Keratinocyte (primary cell): ENCODE measurements around the gene HS3ST1. TPM values are rescaled to one million over a fixed set of nuclear protein-coding genes. Genes with fewer than 3 reads are reported as not detected.

Experiments used
- DNase-seq: peaks from one replicate; pipeline ENCODE4 v3.0.0-alpha.2; 2011; ENCODE audit warnings: low read depth, missing footprints, low spot score
- FAIRE-seq: peaks from 2 replicates; lab custom pipeline; 2011; peaks lifted over from hg19 to GRCh38; lab: Jason Lieb, UNC
- H2AFZ ChIP-seq: 2 replicates; pipeline ENCODE4 v1.6.0; 2012; ENCODE audit warnings: low read length, control low read depth, inconsistent platforms; ENCODE audit not compliant: control insufficient read depth
- H3K27ac ChIP-seq: 2 replicates; pipeline ENCODE4 v1.5.1; 2011; ENCODE audit warnings: low read length; ENCODE audit not compliant: control insufficient read depth, insufficient read depth
- H3K27me3 ChIP-seq: 3 replicates; pipeline ENCODE4 v1.6.0; 2011; ENCODE audit warnings: low read length; ENCODE audit not compliant: control insufficient read depth, insufficient read depth; ENCODE audit errors: extremely low read depth
- H3K36me3 ChIP-seq, 2 experiments: 2 replicates in 1 of 2; 3 replicates in 1 of 2; pipeline ENCODE4 v1.5.1; 2011; ENCODE audit warnings: low read length in 2 of 2, mild to moderate bottlenecking in 1 of 2; ENCODE audit not compliant: control insufficient read depth in 2 of 2, insufficient read depth in 2 of 2; ENCODE audit errors: extremely low read depth in 1 of 2
- H3K4me1 ChIP-seq: 3 replicates; pipeline ENCODE4 v1.5.1; 2011; ENCODE audit warnings: low read length; ENCODE audit not compliant: control insufficient read depth, insufficient read depth; ENCODE audit errors: extremely low read depth
- H3K4me2 ChIP-seq: 3 replicates; pipeline ENCODE4 v1.6.0; 2011; ENCODE audit warnings: low read depth, low read length; ENCODE audit not compliant: control insufficient read depth, insufficient read depth; ENCODE audit errors: extremely low read depth
- H3K4me3 ChIP-seq, 3 experiments: fragments of 200-600 bp in 1 of 3; sonication (generic) in 1 of 3; 2 replicates in 2 of 3; 3 replicates in 1 of 3; pipeline ENCODE4 v1.5.1; 2011 to 2016; ENCODE audit warnings: low read length in 3 of 3, mild to moderate bottlenecking in 3 of 3, control low read depth in 2 of 3, inconsistent platforms in 1 of 3, low read depth in 1 of 3, mixed read lengths in 1 of 3, mixed run types in 1 of 3, moderate library complexity in 1 of 3; ENCODE audit not compliant: control insufficient read depth in 2 of 3, insufficient read depth in 2 of 3; ENCODE audit errors: extremely low read depth in 1 of 3
- H3K79me2 ChIP-seq: 2 replicates; pipeline ENCODE4 v1.6.0; 2012; ENCODE audit warnings: low read length; ENCODE audit not compliant: control insufficient read depth, insufficient read depth
- H3K9ac ChIP-seq: 3 replicates; pipeline ENCODE4 v1.6.0; 2011; ENCODE audit warnings: low read length; ENCODE audit not compliant: control insufficient read depth, insufficient read depth; ENCODE audit errors: extremely low read depth
- H3K9me1 ChIP-seq: 3 replicates; pipeline ENCODE4 v1.6.0; 2011; ENCODE audit warnings: low read length; ENCODE audit not compliant: control insufficient read depth, insufficient read depth; ENCODE audit errors: extremely low read depth
- H3K9me3 ChIP-seq: 2 replicates; pipeline ENCODE4 v1.5.1; 2012; ENCODE audit warnings: low read depth, low read length; ENCODE audit not compliant: control insufficient read depth
- H4K20me1 ChIP-seq: 3 replicates; pipeline ENCODE4 v1.6.0; 2011; ENCODE audit warnings: low read length; ENCODE audit not compliant: control insufficient read depth, insufficient read depth; ENCODE audit errors: extremely low read depth
- EZH2 ChIP-seq: IDR thresholded peaks from one replicate; pipeline ENCODE4 v1.6.1; 2012; ENCODE audit warnings: inconsistent platforms, mild to moderate bottlenecking, low read length, moderate library complexity
- dilution Hi-C: fragments of 300-500 bp; cut with MboI; formaldehyde crosslinking; loops from one replicate; pipeline ENCODE4 v1.7.0; 2020; ENCODE audit warnings: low sequenced_read_pairs; ENCODE audit not compliant: extremely low pct_ligation_motif_present
- polyA plus RNA-seq, 5 experiments: library from polyadenylated mRNA; depleted of rRNA in 3 of 5; stranded (reverse) in 3 of 5; stranded (forward) in 1 of 5; unstranded in 1 of 5; fragments of >200 nt; gene quantifications; 1 replicate in 1 of 5; 2 replicates in 3 of 5; 3 replicates in 1 of 5; pipeline versions ENCODE4 v1.2.1 to v1.2.3, GENCODE V29; 2011 to 2012; ENCODE audit warnings: missing spikeins in 2 of 5, low read depth in 1 of 5, low replicate concordance in 1 of 5
- small RNA-seq, 3 experiments: library from RNA; depleted of rRNA; stranded (forward); fragments of <200 nt; gene quantifications; one replicate each; pipeline ENCODE3, GENCODE V24; 2012; ENCODE audit warnings: low read depth in 3 of 3, low replicate concordance in 1 of 3; ENCODE audit not compliant: insufficient read length in 3 of 3
- TF ChIP-seq, protein P1 (sequence below), 3 experiments: IDR thresholded peaks in 1 of 3; conservative IDR thresholded peaks in 1 of 3; optimal IDR thresholded peaks in 1 of 3; 2 replicates in 2 of 3; 3 replicates in 1 of 3; pipeline versions ENCODE3 to v1.5.1; 2011; ENCODE audit warnings: low read length in 3 of 3, mild to moderate bottlenecking in 3 of 3, moderate library complexity in 2 of 3, control low read depth in 1 of 3, inconsistent platforms in 1 of 3; ENCODE audit not compliant: insufficient read depth in 2 of 3; ENCODE audit errors: extremely low read depth in 1 of 3

The HS3ST1 gene
- polyA plus RNA-seq, 1 donor (not counting 4 experiments of a cell fraction or from before 2014, with no cell fraction given): 2.0 TPM

DNA sequence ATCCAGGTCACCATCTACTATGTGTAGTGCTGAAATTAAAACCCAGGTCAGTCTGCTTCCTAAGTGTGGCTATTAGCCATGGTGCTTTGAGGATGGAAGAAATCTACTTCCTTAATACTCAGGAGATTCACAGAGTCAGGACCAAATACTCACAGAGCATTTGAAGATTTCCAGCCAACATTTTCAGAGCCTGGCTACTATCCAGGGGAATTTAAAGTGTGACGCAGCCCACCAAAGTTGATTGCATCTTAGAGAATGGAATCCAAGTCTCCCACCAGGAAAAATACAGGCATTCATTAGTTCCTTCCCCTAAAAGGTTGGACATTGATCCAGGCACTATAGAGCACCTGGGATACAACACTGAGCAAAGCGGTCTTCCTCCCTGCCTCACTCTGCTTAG is 83.8 kb downstream of the HS3ST1 start:
- dilution Hi-C loops: no loop called here
- Histone ChIP-seq H3K36me3 (no peaks in the 10 kb centered on the region), H3K4me3 (no peak overlapping the region), H3K9me1 (no peaks in the 10 kb centered on the region), H3K27me3 (no peaks in the 10 kb centered on the region), H4K20me1 (no peaks in the 10 kb centered on the region), H3K27ac (no peak overlapping the region), H3K9ac (no peak overlapping the region), H3K4me1 (no peaks in the 10 kb centered on the region), H3K9me3 (no peaks in the 10 kb centered on the region), H2AFZ (no peak overlapping the region), H3K79me2 (no peaks in the 10 kb centered on the region), H3K4me2 (no peak overlapping the region)
- DNase-seq (no peak), FAIRE-seq (no peak)
- TF ChIP-seq, protein P1, sequence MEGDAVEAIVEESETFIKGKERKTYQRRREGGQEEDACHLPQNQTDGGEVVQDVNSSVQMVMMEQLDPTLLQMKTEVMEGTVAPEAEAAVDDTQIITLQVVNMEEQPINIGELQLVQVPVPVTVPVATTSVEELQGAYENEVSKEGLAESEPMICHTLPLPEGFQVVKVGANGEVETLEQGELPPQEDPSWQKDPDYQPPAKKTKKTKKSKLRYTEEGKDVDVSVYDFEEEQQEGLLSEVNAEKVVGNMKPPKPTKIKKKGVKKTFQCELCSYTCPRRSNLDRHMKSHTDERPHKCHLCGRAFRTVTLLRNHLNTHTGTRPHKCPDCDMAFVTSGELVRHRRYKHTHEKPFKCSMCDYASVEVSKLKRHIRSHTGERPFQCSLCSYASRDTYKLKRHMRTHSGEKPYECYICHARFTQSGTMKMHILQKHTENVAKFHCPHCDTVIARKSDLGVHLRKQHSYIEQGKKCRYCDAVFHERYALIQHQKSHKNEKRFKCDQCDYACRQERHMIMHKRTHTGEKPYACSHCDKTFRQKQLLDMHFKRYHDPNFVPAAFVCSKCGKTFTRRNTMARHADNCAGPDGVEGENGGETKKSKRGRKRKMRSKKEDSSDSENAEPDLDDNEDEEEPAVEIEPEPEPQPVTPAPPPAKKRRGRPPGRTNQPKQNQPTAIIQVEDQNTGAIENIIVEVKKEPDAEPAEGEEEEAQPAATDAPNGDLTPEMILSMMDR (optimal IDR thresholded peaks at IDR 0.05 in 1 of 3, IDR thresholded peaks at IDR 0.05 in 1 of 3, conservative IDR thresholded peaks at IDR 0.05 in 1 of 3; ENCODE audit: extremely low read depth in 1 of 3, insufficient read depth in 2 of 3, low read length in 3 of 3): no peak
- TF ChIP-seq EZH2: no peak

DNA sequence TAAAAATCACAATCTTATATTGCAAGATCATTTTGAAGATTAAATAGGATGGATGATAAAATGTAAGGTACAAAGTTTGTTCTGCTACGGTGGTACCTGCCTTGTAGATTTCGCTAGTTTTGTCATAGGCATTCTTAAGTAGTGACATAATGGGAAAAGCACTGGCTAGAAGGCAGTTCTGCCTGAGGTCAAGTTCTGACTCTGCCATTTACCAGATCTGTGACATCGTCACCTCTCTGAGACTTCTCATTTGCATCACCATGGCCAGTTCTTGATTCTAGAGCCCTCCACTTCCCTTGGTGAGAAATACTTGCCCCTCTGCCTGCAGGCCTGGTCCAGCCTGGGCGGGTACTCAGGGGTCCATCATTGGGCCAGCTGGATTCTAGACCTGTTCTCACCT is 85.2 kb downstream of the HS3ST1 start:
- Histone ChIP-seq H3K9me1 (no peaks in the 10 kb centered on the region), H3K9ac (no peak overlapping the region), H2AFZ (no peak overlapping the region), H3K9me3 (no peaks in the 10 kb centered on the region), H3K27me3 (no peaks in the 10 kb centered on the region), H3K4me2 (no peak overlapping the region), H3K36me3 (no peaks in the 10 kb centered on the region), H4K20me1 (no peaks in the 10 kb centered on the region), H3K4me1 (no peaks in the 10 kb centered on the region), H3K4me3 (no peak overlapping the region), H3K79me2 (no peaks in the 10 kb centered on the region), H3K27ac (no peak overlapping the region)
- FAIRE-seq (no peak), DNase-seq (no peak)
- dilution Hi-C loops: no loop called here
- TF ChIP-seq, protein P1 (optimal IDR thresholded peaks at IDR 0.05 in 1 of 3, IDR thresholded peaks at IDR 0.05 in 1 of 3, conservative IDR thresholded peaks at IDR 0.05 in 1 of 3; ENCODE audit: extremely low read depth in 1 of 3, insufficient read depth in 2 of 3, low read length in 3 of 3): no peak
- no peak for TF ChIP-seq EZH2

Small RNA genes lying within 50 kb of the gene (small RNA-seq; reads per million reads assigned to genes)
- gene MIR572 (0 reads per million in 3 experiments), gene RNA5SP156 (0 reads per million in 3 experiments)
